Fibroblast of skin of abdomen (primary cell): ENCODE measurements around the gene AGO4. TPM values are rescaled to one million over a fixed set of nuclear protein-coding genes. Genes with fewer than 3 reads are reported as not detected.
A peak's percentile ranks its signal among the peaks of the same experiment; 100 is the strongest.
"Not testable (repeated sequence)": the region's sequence is repeated elsewhere in the genome, so short reads cannot be mapped to it uniquely, and the experiment has no call there.

ENCODE experiments used
- DNase-seq: peaks from one replicate; pipeline ENCODE4 v3.0.0-alpha.2; 2013
- polyA plus RNA-seq, 2 experiments: library from polyadenylated mRNA; unstranded; fragments of 120-200 nt; gene quantifications; one replicate each; pipeline ENCODE4 v1.2.1, GENCODE V29; 2013; ENCODE audit not compliant: insufficient read length in 2 of 2

AGO4 gene
- 9.2 TPM for polyA plus RNA-seq (2013, experiment 1 of 2; ENCODE audit: insufficient read length)
- polyA plus RNA-seq (2013, experiment 2 of 2; ENCODE audit: insufficient read length), result 9.4 TPM

GRCh38 chr1:35807614-35808449 lies at the start of gene AGO4:
Gene AGO4 (plus strand): TSS chr1:35808016. CDS start chr1:35808417, 401 bp downstream.
- DNase-seq, result peak; percentile 57

DNA sequence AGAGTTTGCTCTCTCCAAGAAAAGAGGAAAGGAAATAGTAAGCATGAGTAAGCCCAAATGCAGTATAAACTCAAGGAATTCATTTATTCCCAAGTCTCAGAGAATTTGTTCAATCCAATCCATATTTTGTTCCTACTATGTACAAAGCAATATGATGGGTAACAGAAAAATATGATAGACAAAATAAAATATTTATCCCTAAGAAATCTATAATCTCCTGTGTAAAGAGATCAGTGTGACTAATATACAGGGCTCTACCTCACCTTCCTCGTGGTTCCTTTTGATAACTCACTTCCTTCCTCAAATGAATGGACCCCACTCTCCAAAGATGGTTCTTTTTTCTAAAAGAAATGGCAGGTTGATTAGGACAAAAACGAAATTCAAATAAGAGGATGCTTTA lies 45.7 kb upstream of the AGO4 start:
- no peak for DNase-seq

GRCh38 chr1:35763201-35763600 lies 44.6 kb upstream of the AGO4 start:
- no peak for DNase-seq

DNA sequence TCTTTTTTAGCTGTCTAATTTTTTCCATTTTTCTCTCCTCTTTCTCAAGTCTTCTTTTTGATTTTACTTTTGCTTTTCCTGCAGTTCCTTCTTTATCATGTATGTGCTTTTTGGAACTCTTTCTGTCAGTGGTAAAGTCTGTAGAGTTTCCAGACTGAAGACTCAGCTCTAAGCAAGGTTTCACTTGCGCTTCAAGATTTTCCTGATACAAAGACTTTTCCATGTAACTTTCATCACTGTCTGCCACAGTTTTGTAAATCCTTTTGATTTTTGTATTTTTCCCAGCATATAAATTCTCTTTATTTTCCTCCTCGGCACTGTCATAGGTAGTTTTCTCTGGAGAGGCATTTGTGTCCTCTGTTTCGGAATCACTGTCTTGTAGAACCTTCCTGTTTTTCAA lies 43.5 kb upstream of the AGO4 start:
- no peak for DNase-seq

DNA sequence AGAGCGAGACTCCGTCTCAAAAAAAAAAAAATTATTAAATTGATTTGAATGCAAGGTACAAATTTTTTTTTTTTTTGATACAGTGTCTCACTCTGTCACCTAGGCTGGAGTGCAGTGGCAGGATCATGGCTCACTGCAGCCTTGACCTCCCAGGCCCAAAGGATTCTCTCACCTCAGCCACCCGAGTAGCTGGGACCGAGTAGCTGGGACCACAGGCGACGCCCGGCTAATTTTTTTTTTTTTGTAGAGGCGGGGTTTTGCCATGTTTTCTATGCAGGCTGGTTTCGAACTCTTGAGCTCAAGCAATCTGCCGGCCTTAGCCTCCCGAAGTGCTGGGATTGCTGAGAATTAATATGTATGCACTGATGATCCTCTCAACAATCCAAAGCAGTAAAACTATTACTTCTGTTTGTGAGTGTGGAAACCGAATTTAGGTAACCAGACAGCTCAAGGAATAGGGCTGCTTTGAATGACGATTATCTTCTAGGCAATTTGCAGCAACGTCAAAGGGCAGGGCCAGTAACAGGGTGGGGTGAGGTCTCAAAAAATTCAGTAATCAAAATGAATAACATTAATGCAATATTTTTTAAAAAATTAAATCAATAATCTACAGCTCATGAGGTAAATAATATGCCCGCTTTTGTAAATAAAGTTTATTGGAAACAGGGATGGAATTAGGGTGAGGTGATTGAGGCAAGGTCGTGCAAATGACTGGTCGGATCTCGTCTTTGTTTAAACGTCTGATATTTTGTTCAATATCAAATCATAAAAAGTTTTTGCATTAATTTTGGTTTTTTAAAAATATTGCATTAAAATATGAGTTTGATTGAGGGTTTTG lies 39.2 kb upstream of the AGO4 start:
- DNase-seq, result peak; percentile 2

- peak; percentile 89 for DNase-seq
Measured at GRCh38 chr1:35769188-35769758, 38.5 kb upstream of the AGO4 start.

- no peak for DNase-seq
Measured at GRCh38 chr1:35773711-35774110, 34.1 kb upstream of the AGO4 start.

DNA sequence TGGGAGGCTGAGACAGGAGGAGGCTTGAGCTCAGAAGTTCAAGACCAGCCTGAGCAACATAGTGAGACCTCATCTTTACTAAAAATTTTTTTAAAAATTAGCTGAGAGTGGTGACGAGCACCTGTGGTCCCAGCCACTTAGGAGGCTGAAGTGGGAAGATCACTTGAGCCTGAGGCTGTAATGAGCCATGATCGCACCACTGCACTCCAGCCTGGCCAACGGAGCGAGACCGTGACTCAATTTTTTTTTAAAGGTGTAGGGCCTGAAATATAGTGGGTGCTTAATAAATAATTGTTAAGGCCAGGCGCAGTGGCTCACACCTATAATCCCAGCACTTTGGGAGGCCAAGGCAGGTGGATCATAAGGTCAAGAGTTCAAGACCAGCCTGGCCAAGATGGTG lies 31.6 kb upstream of the AGO4 start:
- not testable (repeated sequence) for DNase-seq

GRCh38 chr1:35777109-35777508 lies 30.7 kb upstream of the AGO4 start:
- DNase-seq, result no peak

DNA sequence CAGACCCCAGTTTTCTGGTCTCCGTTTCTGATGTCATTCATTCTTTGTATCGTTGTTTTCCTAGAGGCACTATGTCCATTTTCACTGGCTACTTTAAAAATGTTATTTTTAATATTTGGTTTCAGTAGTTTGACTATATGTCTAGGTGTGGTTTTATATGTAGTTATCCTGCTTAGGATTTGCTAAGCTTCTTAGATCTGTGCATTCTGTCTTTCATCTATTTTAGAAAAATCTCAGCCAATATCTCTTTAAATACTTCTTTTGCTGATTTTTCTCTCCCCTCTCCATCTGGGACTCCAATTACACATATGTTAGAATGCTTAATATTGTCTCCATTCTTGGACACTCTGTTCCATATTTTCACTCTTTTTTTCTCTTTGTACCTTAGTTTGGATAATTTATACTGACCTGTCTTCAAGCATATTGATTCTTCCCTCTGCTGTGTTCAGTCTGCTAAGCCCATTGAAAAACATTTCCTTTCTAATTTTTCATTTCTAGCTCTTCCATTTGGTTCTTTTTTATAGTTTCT lies 24.7 kb upstream of the AGO4 start:
- DNase-seq, result no peak

DNA sequence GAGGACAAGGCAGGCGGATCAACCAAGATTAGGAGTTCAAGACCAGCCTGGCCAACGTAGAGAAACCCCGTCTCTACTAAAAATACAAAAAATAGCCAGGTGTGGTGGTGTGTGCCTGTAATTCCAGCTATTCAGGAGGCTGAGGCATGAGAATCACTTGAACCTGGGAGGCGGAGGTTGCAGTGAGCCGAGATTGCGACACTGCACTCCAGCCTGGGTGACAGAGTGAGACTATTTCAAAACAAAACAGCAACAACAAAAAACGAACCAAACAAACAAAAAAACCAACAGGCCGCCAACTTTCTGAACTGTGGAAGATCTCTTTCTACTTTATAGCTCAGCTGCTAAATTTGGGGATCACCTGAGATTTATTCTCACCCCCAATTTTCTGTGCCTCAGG lies 23.5 kb upstream of the AGO4 start:
- not testable (repeated sequence) for DNase-seq

- no peak for DNase-seq
Measured at GRCh38 chr1:35788139-35788538, 19.7 kb upstream of the AGO4 start.

- no peak for DNase-seq
Measured at GRCh38 chr1:35790670-35791069, 17.1 kb upstream of the AGO4 start.

GRCh38 chr1:35795295-35795694 lies 12.5 kb upstream of the AGO4 start:
- no peak for DNase-seq

DNA sequence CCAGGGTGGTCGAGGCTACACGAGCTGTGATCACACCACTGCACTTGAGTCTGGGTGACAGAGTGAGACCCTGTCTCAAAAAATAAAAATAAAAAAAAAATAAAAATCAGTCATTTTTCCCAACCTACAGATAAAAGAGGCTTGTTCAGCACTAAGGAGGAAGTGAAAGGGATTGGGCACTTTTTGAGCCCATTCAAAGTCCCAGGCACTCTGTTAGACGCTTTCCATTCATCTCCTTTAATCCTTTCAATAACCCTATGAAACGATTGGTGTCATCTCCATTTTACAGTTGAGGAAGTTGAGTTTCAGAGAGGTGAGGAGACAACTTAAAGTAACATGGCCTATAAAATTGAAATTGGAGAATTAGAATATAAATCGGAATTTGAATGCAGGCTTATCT lies 10.4 kb upstream of the AGO4 start:
- DNase-seq, result no peak

- DNase-seq, result not testable (repeated sequence)
Measured at GRCh38 chr1:35798019-35798418, 9.8 kb upstream of the AGO4 start.

- DNase-seq, result not testable (repeated sequence)
Measured at GRCh38 chr1:35800167-35800887, 7.5 kb upstream of the AGO4 start.

DNA sequence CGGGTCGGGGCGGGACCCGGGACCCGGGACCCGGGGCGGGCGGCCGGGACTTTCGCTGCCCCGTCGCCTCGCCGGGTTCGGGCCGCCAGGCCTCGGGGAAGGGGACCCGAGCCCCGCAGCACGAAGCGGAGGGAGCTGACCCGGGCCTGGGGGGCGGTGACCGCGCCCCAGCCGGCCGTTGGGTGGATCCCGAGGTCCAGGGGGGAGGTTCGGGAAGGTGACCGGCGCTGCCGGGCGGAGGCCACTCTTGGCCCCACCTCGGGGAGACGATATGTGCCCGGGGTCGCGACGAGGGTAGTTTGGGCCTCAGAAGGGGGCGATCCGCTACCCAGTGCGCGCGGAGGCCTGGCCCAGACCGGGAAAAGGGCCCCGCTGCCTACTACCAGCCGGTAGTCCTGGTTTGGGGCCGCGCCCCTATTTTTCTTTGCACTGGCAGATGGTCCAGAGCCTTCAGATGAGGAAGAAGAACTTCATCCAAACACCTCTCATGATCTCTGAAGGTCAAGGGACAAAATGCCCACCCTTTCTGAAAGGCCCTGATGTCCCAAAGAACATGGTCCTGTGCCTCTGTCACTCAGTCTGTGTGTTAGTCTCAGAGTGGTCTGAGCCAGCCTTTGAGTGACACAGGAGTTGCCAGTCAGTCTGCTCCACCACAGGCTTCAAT lies 766 bp downstream of the AGO4 start:
- DNase-seq, result peak; percentile 11

DNA sequence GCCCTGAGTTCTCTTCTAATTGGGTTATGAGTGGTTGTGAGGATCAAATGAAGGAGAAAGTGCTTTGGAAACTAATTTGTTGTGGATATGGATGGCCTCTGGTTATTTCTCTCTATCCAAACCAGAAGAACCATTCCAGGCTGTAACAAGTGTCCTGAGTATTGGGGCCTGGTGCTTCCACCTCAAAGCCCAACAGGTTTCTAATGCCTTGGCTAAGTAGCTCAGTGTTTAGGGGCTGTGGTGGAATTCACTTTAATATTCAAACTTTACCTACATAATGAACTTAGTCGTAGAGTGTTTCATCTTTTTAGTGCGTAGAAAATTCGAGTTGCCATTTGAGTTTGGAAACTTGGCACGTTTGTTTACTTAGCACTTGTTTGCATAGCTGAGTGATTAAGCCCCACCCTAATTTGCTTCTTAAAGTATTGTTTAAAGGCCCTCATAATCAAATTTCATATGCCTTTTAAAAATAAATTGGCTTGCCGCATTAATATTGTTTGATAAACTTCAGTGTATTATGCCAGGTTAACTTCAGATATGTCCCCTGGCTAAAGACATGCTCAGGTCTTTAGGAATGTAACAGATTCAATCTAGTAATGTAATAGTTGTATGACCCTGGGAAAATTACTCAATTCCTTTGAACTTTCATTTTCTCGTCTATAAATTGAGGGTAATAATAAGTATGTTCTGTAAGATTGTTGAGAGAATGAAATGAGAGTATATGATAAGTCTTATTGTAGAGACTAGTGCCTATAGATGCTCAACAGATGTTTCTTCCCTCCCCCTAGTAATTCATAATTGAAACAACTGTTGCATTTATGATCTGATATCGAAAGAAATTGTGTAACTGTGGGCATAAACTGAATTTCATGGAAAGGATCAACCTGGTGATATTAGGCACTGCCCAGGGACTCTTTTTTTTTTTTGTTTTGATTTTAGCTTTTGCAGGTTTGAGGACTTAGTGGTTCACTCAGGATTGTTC lies 1.6 kb downstream of the AGO4 start:
- no peak for DNase-seq
